ENCODE data around the gene GLS. TPM values are rescaled to one million over a fixed set of nuclear protein-coding genes. Genes with fewer than 3 reads are reported as not detected.

GLS gene
- total and polyA plus RNA-seq, 2 donors (not counting 1 experiment from before 2014, with no cell fraction given): 123 to 192 TPM

DNA sequence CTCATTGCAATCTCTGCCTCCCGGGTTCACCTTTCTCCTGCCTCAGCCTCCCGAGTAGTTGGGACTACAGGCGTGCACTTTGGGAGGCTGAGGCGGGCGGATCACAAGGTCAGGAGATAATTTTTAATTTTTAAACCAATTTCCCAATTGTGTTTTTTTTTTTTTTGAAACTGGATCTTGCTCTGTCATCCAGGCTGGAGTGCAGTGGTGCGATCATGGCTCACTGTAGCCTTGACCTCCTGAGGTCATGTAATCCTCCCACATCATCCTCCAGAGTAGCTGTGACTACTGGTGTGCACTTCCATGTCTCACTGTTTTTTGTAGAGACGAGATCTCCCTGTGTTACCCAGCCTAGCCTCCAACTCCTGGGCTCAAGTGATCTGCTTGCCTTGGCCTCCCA, 49.3 kb downstream of the GLS start:
- Histone ChIP-seq H2AFZ (ENCODE audit: low read length) (no peak overlapping the region), H3K9me3 (ENCODE audit: control insufficient read depth, insufficient read depth, low read depth, low read length) (no peaks in the 10 kb centered on the region), H3K4me3 (replicated peaks in 1 of 4; ENCODE audit: control extremely low read depth in 1 of 4, insufficient read depth in 1 of 4, low read depth in 3 of 4, low read length in 4 of 4) (no peak overlapping the region), H3K9ac (ENCODE audit: insufficient read depth, low read length) (no peak overlapping the region), H3K79me2 (ENCODE audit: control insufficient read depth, insufficient read depth, low read length) (peaks cover 4% of the 10 kb centered on the region), H3K27ac (ENCODE audit: insufficient read depth, low read length) (no peak overlapping the region), H3K4me2 (ENCODE audit: extremely low read depth, insufficient read depth, low read length) (no peak overlapping the region), H3K4me1 (ENCODE audit: control insufficient read depth, extremely low read depth, insufficient read depth, low read length) (no peaks in the 10 kb centered on the region), H3K27me3 (ENCODE audit: control insufficient read depth, insufficient read depth, low read length) (no peaks in the 10 kb centered on the region), H4K20me1 (ENCODE audit: control insufficient read depth, extremely low read depth, insufficient read depth, low read length) (no peaks in the 10 kb centered on the region), H3K36me3 (ENCODE audit: control insufficient read depth, insufficient read depth, low read length) (peaks cover 7% of the 10 kb centered on the region)
- DNase-seq (ENCODE audit: low read depth in 2 of 2): no peak
- TF ChIP-seq EZH2 (IDR thresholded peaks at IDR 0.05; ENCODE audit: low read length, missing control alignments): no peak
- TF ChIP-seq, protein P1, sequence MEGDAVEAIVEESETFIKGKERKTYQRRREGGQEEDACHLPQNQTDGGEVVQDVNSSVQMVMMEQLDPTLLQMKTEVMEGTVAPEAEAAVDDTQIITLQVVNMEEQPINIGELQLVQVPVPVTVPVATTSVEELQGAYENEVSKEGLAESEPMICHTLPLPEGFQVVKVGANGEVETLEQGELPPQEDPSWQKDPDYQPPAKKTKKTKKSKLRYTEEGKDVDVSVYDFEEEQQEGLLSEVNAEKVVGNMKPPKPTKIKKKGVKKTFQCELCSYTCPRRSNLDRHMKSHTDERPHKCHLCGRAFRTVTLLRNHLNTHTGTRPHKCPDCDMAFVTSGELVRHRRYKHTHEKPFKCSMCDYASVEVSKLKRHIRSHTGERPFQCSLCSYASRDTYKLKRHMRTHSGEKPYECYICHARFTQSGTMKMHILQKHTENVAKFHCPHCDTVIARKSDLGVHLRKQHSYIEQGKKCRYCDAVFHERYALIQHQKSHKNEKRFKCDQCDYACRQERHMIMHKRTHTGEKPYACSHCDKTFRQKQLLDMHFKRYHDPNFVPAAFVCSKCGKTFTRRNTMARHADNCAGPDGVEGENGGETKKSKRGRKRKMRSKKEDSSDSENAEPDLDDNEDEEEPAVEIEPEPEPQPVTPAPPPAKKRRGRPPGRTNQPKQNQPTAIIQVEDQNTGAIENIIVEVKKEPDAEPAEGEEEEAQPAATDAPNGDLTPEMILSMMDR (conservative IDR thresholded peaks at IDR 0.05 in 1 of 2, IDR thresholded peaks at IDR 0.05 in 1 of 2; ENCODE audit: low read depth in 1 of 2, low read length in 2 of 2): no peak

DNA sequence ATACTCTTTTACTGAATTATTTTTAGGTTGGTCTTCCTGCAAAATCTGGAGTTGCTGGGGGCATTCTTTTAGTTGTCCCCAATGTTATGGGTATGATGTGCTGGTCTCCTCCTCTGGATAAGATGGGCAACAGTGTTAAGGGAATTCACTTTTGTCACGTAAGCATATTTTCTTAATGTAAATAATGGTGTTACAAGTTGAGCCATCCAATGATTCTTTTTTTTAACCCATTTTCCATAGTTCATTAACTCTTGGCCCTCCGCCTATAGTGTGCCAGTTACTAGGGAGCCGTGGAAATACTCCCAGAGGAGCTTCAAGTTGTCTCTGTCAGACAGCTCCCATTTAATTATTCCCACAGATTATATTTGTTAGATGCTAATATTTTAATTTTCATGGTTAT, 49.8 kb downstream of the GLS start:
- Histone ChIP-seq H3K4me2 (ENCODE audit: extremely low read depth, insufficient read depth, low read length) (no peak overlapping the region), H3K36me3 (ENCODE audit: control insufficient read depth, insufficient read depth, low read length) (peaks cover 5% of the 10 kb centered on the region), H3K27me3 (ENCODE audit: control insufficient read depth, insufficient read depth, low read length) (no peaks in the 10 kb centered on the region), H3K9ac (ENCODE audit: insufficient read depth, low read length) (no peak overlapping the region), H3K27ac (ENCODE audit: insufficient read depth, low read length) (no peak overlapping the region), H2AFZ (ENCODE audit: low read length) (no peak overlapping the region), H3K4me3 (replicated peaks in 1 of 4; ENCODE audit: control extremely low read depth in 1 of 4, insufficient read depth in 1 of 4, low read depth in 3 of 4, low read length in 4 of 4) (no peak overlapping the region), H3K79me2 (ENCODE audit: control insufficient read depth, insufficient read depth, low read length) (peaks cover 2% of the 10 kb centered on the region), H3K4me1 (ENCODE audit: control insufficient read depth, extremely low read depth, insufficient read depth, low read length) (no peaks in the 10 kb centered on the region), H3K9me3 (ENCODE audit: control insufficient read depth, insufficient read depth, low read depth, low read length) (no peaks in the 10 kb centered on the region), H4K20me1 (ENCODE audit: control insufficient read depth, extremely low read depth, insufficient read depth, low read length) (no peaks in the 10 kb centered on the region)
- no peak for TF ChIP-seq EZH2 (IDR thresholded peaks at IDR 0.05; ENCODE audit: low read length, missing control alignments)
- TF ChIP-seq, protein P1 (conservative IDR thresholded peaks at IDR 0.05 in 1 of 2, IDR thresholded peaks at IDR 0.05 in 1 of 2; ENCODE audit: low read depth in 1 of 2, low read length in 2 of 2): no peak
- no peak for DNase-seq (ENCODE audit: low read depth in 2 of 2)

DNA sequence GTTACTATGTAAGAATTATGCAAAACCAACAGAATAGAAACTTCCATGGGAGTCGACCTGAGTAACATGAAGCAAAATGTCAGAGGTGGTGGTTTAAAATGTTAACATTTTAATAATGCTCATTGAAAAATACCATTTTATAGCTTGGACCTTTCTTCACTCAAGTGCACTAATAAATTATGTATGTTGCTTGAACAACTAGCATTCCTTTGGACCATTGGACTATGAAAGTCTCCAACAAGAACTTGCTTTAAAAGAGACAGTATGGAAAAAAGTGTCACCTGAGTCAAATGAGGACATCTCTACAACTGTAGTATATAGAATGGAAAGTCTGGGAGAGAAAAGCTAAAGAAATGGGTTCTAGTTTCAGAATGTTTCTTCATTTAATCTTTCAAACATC, 51.9 kb downstream of the GLS start:
- Histone ChIP-seq H3K4me1 (ENCODE audit: control insufficient read depth, extremely low read depth, insufficient read depth, low read length) (no peaks in the 10 kb centered on the region), H3K27ac (ENCODE audit: insufficient read depth, low read length) (no peak overlapping the region), H3K27me3 (ENCODE audit: control insufficient read depth, insufficient read depth, low read length) (no peaks in the 10 kb centered on the region), H3K79me2 (ENCODE audit: control insufficient read depth, insufficient read depth, low read length) (no peaks in the 10 kb centered on the region), H3K4me2 (ENCODE audit: extremely low read depth, insufficient read depth, low read length) (no peak overlapping the region), H3K36me3 (ENCODE audit: control insufficient read depth, insufficient read depth, low read length) (peaks cover 5% of the 10 kb centered on the region), H4K20me1 (ENCODE audit: control insufficient read depth, extremely low read depth, insufficient read depth, low read length) (no peaks in the 10 kb centered on the region), H3K9me3 (ENCODE audit: control insufficient read depth, insufficient read depth, low read depth, low read length) (no peaks in the 10 kb centered on the region), H3K4me3 (replicated peaks in 1 of 4; ENCODE audit: control extremely low read depth in 1 of 4, insufficient read depth in 1 of 4, low read depth in 3 of 4, low read length in 4 of 4) (no peak overlapping the region), H2AFZ (ENCODE audit: low read length) (no peak overlapping the region), H3K9ac (ENCODE audit: insufficient read depth, low read length) (no peak overlapping the region)
- TF ChIP-seq EZH2 (IDR thresholded peaks at IDR 0.05; ENCODE audit: low read length, missing control alignments): no peak
- TF ChIP-seq, protein P1 (conservative IDR thresholded peaks at IDR 0.05 in 1 of 2, IDR thresholded peaks at IDR 0.05 in 1 of 2; ENCODE audit: low read depth in 1 of 2, low read length in 2 of 2): no peak
- DNase-seq (ENCODE audit: low read depth in 2 of 2): no peak
